GM18868 (cell line): ENCODE results near the gene FRS3.

Experiments
- ATAC-seq: cut with Tn5 transposase; IDR thresholded peaks from one replicate; pipeline ENCODE4 v1.9.1; 2021; ENCODE audit warnings: mild to moderate bottlenecking, moderate library complexity; ENCODE audit not compliant: unreplicated experiment

FRS3 gene

DNA sequence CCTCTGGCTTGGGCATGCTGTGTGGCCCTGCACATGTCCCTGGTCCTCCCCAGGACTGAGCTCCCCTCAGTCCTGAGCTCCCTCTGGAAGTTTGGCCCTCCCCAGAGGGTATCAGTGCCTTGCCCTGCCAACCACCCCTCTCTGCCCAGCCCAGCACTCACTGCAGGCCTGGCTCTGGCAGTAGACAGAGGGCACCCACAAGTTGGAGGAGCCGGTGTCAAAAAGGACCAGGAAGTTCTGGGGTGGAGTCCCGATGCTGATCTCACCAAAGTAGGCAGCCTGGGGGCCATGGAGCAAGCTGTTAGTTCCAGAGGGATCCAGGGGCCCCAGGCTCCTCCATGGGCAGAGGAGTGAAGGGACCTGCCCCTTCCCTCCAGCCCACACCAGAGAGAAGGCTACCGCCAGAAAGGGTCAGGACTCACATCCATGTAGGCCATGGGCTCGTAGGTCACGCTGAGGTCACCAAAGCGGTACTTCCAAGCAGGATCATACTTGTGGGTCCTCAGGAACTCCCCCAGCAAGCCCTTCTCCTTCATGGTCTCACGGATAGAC is 35.4 kb downstream of the FRS3 start:
- ATAC-seq = no peak

DNA sequence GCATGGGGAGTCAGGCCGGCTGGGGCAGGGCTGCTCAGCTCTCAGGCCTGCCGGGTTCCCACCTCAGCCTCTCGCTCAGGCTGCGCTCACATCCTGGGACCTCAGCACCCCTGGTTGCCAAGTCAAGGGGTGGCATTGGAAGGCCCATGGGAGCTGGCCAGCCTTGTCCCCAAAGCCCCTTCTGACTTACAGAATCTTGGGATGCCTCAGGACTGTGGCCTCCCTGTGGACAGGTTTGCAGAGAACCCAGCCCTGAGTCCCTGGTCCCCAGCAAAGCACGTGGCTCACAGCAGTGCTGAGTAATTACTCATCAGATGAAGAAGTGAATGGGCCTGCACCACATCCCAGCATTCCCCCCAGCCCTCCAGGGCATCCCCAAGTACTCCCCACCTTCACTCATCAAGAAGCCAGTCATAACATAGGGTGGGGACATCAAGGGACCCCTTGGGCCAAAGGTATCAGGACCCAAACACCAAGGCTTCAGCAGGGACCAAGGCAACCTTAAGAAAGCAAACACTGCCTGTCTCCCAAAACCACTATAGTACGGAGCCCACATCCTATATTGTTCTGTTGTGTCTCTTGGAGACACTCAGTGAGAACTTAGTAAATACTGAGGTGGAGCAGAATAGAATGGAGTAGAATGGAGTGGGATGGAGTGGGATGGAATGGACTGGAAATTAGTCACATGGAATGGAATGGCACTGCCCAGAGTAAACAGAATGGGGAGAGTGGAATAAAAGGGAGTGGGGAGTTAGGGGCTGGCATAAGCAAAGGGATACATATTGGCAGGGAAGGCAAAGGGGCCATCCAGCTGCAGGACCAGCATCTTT is 36.1 kb downstream of the FRS3 start:
- no peak for ATAC-seq

DNA sequence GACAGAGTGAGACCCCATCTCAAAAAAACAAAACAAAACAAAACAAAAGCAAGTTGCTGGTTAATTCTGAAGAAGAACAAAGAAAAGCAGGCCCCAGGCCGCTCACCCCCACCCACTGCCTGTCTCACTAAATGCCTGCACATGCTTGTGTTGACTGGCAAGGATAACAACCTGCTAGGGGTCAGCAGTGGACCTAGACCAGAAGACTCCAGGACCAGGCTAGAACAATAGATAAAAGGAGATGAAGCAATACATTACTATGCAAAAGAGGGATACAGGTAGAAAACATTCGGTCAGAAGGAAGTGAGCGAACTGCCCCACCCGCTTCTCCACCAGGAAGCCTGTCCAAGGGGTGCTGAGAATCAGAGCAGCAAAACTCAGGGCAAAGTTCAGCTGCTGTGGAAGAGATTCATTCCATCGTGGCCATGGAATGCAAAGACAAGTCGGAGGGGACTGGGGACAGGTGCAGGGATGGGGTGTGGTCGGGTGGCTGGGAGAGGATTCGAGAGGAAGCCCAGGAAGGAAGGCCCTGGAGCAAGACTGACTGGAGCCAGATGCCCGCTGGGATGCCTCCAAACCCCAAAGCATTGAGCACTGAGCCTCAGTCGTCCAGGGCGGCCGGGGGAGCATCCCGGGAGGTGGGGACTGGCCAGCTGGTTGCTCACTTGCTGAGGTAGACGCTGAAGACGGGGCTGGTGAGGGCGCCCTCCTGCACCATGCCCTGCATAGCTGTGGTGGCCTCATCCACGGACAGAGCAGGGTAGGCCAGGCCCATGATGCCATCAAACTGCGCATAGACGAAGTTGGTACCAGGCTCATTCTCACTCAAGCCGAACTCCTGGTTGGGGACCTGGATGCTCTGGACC is 37.8 kb downstream of the FRS3 start:
- ATAC-seq = no peak

DNA sequence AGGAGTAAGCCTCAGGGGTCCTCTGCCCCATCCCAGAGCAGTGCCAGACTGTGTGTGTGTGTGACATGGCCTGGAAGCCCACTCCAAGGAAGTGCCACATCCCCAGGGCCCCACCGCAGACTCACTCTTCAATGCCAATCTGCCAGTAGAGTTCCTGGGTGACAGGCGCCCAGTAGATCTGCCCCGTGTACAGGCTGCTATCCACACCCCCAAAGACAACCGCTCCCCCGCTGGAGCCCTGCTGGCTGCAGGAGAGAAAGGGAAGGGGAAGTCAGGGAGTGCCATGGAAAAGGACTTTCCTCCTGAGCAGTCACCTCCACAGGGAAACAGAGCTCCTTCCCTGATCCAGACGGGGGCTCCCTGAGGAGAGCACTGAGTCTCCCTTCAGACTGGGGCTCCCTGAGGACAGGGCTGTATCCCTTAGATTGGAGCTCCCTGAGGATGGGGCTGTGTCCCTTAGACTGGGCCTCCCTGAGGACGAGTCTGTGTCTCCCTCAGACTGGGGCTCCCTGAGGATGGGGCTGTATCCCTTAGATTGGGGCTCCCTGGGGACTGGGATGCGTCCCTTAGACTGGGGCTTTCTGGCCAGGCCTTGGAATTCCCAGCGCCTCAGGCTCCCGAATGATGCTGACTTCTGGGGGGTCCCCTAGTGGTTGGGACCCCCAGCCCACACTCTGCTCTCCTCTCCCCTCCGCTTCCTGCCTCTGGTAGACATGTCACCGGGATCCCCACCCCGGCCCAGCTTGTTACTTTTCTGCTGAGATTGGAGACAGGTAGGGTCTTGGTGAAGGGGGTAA is 39.1 kb downstream of the FRS3 start:
- no peak for ATAC-seq

DNA sequence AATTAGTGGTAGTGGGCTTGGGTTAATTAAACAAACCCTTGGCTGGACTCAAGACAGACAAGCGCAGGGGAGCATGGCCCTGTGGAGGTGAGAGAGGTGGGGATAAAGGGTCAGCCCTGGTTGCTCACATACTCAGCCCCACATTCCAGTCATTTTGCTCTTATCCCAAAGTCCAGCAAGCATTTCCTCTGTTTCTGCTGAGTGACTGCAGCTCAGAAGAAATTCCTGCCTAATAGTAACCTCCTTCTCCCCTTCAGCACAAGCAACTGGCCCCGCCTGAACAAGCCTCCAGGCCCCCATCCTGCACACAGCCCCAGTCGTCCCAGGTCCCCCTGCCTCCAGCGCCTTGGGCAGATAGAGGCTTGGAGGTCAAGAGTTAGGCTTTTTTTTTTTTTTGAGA is 40.7 kb downstream of the FRS3 start:
- ATAC-seq = no peak

DNA sequence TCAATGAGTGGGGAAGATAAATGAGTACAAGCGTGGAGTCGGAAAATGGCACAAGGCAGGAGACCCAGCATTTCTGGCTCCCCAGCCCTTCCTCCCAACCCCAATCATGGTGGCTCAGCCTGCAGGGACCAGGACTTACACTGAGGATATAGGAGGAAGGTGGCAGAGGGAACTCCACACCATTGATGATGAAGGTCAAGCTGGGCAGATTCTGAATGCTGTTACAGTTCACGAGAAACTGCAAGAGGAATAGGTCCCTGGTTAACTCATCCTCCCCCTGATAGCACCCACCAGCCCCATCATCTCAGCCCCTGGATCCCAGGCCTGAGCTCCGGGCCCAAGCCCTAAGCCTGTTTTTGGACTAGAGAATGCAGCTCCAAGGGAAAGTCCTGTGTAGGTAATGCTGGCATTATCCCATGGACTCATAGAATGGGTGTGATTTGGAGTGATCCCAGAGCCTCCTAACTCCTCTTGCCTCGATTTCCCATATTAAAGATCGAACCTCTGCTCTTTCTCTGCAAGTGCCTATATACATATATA is 42.0 kb downstream of the FRS3 start:
- ATAC-seq = no peak

DNA sequence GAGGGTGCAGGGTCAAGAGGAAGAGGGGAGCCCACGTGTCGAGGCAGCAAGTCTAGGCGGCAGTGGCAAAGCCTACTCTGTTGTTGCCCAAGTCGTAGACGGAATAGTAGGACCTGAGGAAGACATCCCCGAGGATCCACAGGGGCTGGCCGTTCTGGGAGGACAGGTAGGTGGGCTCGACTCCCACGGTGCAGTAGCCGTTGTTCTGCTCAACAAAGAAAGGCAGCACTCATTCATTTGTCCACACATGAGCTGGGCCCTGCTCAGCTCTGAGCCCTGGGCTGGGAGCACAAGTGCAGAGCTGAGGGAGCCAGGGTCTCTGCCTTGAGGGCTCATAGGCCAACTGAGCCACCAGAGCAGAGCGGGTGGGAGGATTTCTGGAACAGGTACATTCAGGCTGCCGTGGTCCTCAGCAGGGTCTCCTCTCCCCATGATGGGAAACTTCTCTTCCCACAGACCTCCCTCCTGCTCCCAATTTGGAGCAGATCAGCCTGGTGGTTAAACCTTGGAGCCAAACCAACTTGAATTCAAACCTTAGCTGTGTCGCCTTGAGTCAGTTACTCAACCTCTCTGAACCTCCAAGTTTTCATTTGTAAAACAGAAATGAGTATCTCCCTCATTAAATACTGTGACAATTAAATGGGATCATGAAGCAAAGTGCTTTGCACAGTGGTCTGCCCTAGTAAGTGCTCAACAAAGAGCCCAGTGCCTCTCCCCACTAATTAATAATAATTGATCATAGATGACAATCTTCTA is 42.7 kb downstream of the FRS3 start:
- ATAC-seq = no peak

DNA sequence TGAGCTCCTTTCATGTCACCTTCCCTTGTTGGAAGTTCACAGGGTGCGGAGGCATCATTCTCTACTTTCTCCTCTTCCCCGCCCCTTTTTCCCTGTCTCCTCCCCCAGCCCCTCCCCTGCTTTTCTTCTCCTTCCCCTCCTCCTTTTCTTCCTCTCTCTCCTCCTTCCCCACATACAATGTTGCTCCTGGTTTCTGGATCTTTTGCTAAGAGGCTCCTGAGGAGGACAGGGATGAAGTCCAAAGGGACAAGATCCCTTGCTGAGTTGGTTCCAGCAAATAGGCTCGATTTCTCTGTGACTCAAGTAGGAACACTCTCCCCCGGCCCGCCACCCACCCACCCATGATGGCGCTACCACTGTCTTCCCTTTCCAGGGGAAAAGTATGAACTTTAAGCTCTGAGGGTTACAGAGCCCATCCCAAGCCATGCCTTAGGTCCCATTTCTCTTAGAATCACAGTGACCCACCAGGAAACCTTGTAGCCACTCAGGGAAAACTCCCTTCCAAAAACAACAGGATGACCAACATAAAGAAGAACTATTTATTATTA is 43.4 kb downstream of the FRS3 start:
- ATAC-seq = no peak

DNA sequence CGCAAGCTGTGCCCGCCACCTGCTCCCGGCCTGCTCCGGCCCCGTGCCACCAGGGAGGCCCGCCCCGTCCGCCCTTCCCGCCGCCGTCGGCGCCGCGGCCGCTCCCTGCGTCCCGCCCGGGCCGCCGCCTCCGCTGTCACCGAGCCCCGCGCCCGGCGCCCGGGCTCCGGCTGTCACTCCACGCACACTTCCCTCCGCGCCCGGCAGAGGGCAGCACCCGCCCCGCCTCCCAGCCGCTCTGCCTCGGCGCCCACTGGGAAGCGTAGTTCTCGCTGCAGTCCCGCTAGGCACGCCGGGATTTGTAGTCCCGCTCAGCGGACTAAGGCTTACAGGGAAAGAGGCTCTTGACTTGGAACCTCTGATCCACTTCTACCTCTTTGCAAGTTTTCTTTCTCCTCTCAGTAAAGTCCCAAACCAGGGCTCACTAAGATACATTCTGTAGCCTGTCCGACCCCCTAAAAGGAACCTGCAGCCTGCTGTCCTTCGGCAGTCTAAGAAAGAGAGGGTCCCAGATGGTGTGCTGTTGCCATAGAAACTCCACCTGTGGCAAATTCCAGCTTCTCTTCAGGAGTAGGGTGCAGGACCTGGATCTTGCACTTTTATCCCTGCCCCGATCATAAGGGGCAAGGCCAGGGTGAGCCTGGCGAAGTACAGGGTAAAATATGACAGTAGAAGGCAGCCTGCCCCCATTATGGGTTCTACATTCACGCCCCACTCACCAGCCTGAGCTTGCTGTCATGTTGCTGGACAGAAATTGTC is 44.1 kb downstream of the FRS3 start, which contains the start of gene TFEB:
Gene TFEB, minus strand, starts transcription at position 182 of the 759 bp plus-strand sequence. CDS start 44,395 bp downstream, outside the sequence.
- peak; percentile 43 for ATAC-seq

DNA sequence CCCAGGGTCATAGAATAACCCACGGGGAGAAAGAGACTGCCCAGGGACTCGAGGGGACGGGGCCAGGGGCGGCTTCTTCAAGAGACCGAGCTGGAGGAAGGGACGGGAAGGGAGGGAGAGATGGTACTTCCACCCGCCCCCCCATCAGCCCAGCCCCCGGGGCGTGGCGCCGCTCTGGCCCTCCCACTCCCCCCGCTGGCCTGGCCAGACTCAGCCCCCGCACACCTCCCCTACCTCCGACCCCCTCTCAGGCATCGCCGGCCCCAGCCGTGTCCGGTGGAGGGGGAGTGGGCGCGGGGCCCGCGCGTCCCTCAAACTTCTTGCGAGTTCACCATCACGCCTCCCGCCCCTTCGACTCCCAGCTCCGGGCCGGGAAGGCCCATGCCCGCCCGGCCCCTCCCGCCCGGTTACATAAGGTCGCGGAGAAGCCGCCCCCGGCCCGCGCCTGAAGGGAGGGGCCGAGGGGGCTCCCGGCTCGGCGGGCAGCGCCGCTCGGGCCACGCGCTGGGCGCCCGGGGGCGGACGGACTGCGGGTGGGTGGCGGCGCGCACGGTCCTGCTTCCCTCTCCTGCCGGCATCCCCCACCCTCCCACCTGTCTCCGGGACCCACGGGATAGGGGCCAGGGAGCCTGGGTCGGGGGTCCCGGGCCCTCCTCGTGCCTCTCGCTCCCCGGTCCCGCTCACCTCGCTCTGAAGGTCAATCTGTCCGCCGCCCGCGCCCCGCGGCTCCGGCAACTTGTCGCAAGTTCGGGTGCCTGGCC is 44.9 kb downstream of the FRS3 start:
- ATAC-seq = peak; percentile 17

DNA sequence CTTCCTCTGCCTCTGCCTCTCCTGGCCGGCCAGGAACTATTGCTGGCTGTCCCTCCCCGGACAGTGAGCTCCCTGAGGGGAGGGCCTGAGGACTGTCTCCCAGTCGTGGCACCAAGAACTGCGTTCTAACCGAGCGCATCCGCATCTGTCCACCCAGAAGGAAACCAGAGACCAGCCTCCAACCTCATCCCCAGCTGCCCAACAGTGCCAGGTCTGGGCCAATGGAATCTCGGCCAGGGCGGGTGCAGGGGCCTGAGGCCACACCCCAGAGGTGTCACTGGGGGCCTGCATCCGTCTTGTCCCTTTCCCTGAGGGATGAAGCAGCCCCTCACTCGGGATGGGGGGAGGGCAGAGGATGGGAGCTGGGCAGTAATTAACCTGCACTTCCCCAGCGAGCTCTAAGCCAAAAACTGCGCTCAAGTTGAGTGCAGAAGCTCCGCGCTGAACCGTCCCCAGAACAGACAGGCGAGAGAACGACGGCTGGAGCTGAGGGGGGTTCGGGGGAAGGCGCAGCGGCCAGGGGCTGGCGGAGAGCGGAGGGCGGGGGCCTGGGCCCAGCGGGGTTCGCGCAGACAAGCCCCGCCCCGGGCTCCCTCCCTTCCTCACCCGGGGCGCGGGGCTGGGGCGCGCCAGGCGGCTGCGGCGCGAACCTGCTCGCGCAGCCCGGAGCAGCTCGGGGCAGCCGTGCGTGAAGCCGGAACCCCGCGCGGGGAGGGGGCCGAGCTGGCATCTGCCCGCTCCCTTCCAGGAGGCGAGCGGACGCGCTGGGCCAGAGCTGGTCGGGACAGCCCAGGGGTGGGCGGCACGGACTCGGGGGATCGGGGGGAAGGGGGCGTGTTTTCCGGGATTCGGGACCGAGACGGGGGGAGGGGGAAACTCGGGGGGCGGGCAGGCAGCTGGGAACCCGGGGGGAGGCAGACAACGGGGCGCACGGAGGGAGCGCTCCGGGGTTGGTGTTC is 45.7 kb downstream of the FRS3 start:
- peak; percentile 48 for ATAC-seq

DNA sequence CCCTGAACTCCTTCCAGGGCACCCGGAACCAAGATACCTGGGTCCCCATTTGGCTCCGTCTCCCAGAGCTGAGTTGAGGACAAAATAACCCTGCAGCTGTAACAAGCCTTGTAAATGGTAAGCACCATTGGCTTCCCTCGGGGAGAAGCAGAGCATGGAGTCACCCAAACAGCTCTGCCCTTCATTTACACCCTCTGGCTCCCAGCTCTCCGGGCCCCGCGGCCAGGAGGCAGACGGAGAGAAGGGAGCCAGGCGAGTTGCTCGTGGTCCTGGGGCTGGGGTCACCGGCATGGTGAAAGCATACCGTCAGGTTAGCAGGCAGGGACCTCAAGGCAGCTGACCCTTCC is 46.4 kb downstream of the FRS3 start:
- no peak for ATAC-seq

DNA sequence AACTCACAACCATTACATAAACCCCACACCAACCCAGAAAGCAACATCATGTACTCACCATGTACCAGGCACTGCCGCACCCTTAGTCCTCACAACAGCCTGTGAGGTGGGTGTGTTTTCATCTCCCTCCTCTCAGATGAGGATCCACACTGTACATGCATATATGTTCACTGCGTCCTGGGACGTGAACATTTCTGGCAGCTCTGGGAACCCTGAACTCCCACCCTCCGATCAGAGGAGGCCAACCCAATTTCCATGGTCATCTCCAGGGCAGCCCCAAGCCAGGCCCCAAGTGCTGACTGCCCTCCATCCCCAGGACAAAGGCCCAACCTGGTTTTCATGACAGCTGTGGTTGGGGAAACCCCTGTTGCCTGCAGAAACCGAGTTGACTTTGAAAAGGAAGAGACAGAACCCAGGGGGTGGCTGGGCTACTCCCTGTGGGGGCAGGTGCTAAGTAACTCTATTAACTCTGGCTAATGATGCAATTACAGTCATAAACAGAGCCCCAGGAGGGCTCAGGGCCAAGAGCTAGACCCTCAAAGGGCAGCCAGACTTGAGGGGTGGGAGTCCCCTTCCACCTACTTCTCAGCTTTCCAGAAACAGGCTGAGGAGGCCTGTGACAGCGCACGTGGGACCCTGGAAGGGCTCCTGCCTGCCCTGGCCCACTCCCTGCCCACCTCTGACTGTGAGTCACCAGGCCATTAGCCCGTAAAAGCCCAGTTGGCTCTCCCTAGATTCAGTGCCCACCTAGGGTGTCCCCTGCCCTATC is 46.9 kb downstream of the FRS3 start:
- peak; percentile 37 for ATAC-seq

DNA sequence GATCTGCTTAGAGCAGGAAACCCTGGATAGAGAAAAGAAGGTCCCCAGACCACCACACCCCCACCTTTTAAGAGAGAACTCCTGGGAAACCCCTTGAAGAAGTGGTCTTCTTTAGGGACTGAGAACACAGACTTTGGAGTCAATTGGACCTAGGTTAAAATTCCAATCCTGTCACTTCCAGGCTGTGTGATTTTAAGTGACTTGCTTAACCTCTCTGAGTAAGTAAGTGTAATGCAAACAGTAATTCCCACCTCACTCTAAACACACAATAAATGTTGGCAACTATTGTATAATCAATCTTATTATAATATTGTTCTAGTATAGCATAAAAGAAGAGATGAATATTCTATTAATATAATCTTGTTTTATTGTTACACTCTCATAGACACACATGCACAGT is 47.6 kb downstream of the FRS3 start:
- no peak for ATAC-seq

DNA sequence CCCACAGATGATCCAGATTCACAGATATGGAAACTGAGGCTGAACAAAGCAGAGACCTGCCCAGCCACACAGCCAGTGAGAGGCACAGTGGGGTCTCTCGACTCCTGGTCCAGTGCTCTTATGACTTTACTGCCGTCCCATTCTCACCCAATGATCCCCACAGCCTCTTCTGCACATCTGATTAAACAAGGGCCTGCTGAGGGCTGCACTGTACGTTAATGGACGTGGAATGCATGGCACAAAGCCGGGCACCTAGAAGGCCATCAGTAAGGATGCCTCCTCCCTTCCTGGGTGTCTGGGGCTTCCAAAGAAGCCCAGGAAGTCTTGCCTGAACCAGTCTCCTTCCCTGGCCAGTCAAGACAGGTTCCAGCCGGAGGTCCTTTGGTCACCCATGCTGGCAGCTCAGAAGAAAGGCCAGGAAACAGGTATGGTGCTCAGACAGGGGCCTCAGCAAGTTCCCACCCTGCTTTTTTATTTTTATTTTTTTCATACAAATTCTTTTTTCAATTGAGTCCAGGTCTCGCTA is 48.1 kb downstream of the FRS3 start:
- ATAC-seq = no peak
